HG03280 (cell line): ENCODE data around the gene CEP95.
A peak's percentile ranks its signal among the peaks of the same experiment; 100 is the strongest.

ENCODE experiments used
- ATAC-seq: cut with Tn5 transposase; IDR thresholded peaks from one replicate; pipeline ENCODE4 v1.9.1; 2021; ENCODE audit warnings: mild to moderate bottlenecking, moderate library complexity; ENCODE audit not compliant: unreplicated experiment

CEP95 gene

GRCh38 chr17:64496348-64496785 lies 10.4 kb upstream of the CEP95 start:
- ATAC-seq = no peak

GRCh38 chr17:64496786-64497564 lies 9.8 kb upstream of the CEP95 start, which contains the start of gene POLG2:
Gene POLG2, minus strand, starts transcription at chr17:64497054. Its CDS starts 86 bp downstream, at chr17:64496968.
- ATAC-seq = peak; percentile 80

- ATAC-seq = no peak
Observed at GRCh38 chr17:64497565-64498035, 9.2 kb upstream of the CEP95 start.

DNA sequence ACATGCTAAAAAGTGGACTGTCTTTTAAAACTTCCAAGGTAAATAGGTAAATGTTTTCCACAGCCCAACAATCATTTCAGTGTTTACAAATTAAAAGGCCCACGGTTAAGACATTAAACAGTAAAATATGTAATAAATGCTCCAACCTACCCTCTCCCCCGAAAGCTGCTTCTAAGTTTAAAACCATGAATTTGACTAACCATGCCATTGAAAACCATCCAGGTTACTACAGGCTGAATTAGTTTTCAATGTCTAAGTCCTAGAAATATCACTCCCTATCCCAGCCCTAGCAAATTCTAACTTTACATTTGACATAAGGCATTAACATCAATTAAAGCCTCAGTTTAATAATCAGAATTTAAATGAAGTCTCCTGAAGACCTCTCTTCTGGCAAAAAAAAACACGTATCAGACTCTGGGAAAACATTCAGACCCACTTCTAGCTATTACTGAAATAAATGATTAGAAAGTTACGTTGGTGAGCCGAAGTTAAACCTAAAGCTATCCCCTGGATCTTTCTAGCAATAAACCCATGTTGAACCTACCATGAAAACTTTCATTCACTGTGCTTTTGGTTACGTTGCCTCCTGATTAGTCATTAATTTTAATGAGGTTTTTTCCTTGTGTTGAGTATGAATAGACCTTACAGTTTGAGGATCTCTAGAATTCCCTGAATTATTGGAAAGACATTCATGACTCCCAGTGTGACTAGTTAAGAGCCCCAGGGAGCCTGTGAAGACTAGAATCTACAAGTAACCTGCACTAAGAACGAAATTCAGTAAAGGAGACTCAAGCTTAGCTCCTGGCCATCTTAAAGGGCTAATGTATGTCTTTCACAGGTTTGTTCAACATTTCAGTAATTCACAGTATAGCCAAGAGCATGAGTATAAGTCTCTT lies 8.2 kb upstream of the CEP95 start:
- ATAC-seq = no peak

- ATAC-seq = no peak
Observed at GRCh38 chr17:64499805-64500486, 6.8 kb upstream of the CEP95 start.

DNA sequence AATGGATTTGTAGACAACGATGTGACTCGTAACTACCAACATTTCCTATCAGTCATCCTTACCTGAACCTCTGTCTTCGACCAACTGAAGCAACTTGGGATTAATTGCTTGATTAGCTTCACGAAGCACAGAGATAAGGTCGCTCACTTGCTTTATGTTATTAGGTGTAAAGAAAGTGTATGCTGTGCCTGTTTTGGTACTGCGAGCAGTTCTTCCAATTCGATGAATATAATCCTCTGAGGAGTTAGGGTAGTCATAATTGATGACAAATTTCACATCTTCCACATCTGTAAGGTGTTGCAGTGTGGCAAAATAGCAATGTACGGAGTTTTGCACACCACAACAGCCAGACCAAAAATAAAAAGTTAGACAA lies 6.3 kb upstream of the CEP95 start:
- ATAC-seq = no peak

DNA sequence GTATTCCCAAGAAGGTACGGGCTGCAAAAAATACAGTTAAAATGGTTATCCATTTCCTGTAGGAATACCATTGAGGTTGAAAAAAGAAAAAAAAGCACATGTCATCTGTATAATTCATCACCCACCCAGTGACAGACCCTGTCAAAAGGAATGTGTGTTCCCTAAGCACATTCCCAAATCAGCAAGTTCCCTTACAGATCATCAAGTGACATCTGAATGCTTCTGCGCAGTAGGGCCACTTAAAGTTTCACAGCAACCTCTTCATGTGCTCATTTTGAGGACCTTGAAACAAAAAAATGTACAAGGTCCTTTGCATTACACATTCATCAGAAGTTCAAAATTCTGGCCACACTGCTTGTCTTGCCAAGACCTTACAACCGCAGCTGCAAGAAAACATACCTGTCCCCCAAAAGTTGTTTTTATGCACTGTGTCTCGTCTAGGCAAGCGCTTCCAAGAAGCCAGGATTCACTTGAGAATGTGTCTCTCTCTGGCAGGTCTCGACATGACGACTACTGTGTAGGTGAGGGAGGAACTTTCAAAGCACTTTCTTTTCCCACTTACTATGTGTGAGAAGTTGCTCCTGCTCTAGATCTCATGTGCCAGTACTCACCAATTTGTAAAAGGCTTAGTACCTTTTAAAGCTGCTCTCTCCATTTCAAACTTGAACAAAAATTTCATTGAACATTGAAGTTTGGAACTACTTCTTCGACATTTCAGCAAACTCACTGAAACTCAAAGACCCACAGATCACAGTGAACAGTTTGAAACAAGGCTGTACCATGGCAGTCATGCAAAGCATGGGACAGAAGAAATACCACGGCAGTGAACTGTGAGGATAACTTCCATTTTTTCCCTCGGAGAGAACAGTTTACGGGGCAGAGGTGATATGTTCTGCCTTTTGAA lies 5.7 kb upstream of the CEP95 start:
- no peak for ATAC-seq

- no peak for ATAC-seq
Observed at GRCh38 chr17:64502021-64502420, 4.8 kb upstream of the CEP95 start.

DNA sequence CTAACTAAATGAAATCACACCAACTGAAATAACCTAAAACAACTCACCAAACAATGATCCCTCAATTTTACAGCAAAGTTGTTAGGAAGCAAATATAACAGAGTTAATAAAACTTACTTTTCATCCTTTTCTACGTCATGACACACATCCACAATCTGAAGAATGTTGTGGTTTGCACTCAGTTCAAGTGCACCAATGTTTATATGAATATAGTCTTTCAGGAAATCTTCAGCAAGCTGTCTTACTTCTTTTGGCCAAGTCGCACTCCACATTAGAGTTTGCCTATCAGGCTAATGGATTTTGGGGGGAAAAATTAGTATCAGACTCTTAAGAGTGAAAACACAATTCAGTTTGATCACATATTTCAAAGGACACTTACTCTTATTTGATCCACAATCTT lies 4.0 kb upstream of the CEP95 start:
- ATAC-seq = no peak

- no peak for ATAC-seq
Observed at GRCh38 chr17:64503341-64503740, 3.4 kb upstream of the CEP95 start.

GRCh38 chr17:64503821-64504768 lies 2.7 kb upstream of the CEP95 start:
- ATAC-seq = no peak

DNA sequence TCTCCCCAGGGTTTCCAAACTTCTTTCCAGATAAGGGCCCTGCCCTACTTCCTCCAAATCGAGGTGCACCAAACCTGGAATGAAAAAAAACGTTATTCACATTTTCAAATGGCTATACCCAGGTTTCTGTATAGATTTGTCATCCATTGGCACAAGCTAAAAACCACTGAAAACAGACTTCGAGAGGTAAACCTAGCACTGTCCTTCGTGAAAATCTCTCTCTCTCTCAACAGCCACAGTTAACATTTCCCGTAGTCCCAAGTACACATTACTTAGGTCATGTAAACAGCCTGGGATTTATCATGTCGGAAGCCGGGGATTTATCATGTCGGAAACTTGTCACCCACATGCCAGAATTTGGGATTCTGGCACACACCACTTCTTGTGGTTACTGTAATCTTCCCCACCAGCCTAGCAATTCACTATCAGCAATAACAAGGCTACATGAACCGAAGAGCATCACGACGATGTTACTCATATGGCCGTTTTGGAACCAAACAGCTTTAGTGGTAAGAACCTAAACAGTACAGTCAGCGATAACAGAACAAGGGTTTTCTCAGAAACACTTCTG lies 1.9 kb upstream of the CEP95 start:
- ATAC-seq = no peak

DNA sequence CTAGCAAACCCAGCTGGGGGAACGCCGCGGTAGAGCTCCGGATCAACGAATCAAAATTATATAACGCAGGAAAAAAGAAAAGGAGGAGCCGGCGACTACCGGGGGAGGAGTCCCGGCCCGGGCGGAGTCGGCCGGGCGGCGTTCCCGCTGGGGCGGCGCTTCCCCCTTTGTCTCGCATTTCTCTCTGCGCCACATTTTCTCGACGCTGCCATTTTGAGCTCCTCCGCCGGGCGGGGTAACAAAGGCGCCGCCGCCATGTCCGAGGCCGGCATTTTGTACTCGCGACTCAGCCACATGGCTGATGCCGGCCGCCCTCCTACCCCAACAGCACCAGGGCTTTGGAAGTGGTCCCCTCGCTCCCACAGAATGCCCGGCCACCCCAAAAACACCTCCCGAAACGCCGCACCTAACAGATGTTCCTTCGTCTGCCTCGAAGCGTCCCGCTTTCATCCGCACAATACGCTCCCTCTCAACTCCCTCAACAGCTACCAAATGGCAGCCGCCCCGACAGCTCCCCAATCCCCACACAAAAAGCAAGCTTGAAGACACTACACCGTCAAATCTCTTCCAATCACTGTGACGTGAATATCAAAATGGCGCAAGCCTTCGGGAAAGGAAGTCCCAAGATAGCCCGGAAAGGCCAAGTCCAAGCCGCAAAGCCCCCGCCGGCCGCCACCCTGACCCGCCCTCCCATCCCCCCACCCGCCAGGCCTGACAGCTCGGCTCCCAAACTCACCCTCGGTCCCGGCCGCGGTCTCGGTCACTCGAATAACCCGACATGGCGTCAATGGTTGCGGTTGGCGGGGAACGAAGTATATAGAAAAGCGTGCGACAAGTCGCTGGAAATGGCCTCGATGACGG lies 1.2 kb upstream of the CEP95 start:
- peak; percentile 27 for ATAC-seq

- peak; percentile 53 for ATAC-seq
Observed at GRCh38 chr17:64506201-64506575, 589 bp upstream of the CEP95 start, which contains the start of gene DDX5. Gene DDX5, minus strand, starts transcription at chr17:64506289. Its CDS starts 170 bp downstream, at chr17:64506119.

- peak; percentile 12 for ATAC-seq
Observed at GRCh38 chr17:64507413-64507782, 621 bp downstream of the CEP95 start.

- no peak for ATAC-seq
Observed at GRCh38 chr17:64508683-64509082, 1.9 kb downstream of the CEP95 start.

DNA sequence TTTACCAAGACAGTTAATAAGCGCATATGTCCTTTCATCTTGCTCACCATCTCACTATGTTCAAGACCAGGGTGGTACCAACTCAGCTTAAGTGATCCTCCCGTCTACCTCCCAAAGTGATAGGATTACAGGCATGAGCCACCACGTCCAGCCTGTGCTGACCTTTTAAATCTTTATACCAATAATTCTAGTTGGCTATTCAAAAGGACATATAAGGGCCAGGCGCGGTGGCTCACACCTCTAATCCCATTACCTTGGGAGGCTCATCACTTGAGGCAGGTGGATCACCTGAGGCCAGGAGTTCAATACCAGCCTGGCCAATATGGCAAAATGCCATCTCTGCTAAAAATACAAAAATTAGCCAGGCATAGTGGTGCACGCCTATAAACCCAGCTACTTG lies 2.4 kb downstream of the CEP95 start:
- ATAC-seq = no peak

DNA sequence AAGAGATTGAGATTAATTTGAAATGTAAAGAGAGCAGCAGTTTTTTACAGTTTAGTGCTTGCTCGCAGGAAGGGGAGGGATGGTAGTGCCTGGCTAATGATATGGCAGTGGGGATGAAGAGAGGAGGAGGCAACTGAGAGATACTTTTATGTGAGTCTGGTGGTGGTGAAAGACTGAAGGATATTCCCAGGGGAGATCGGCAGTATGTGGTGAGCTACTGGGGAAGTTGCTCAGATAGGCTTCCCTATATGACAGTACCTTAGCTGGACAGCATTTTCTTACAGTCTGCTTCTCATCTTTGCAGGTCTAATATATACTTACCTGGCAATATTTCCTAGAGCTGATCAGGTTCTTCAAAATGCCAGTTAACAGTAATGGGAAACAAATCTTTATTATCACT lies 8.6 kb downstream of the CEP95 start:
- ATAC-seq = no peak
